Activated T-cell treated with anti-CD3 and anti-CD28 coated beads for 24 hours (primary cell): ENCODE measurements around the gene HTRA1.

ENCODE experiments used
- DNase-seq: peaks from one replicate; pipeline ENCODE4 v3.0.0-alpha.2; 2020; ENCODE audit warnings: low read depth

Gene HTRA1

GRCh38 chr10:122495406-122496340, 34.3 kb downstream of the HTRA1 start:
- DNase-seq, result no peak

GRCh38 chr10:122497241-122497640, 35.9 kb downstream of the HTRA1 start:
- DNase-seq, result no peak

- DNase-seq, result no peak
These were observed 37.2 kb downstream of the HTRA1 start for GRCh38 chr10:122498521-122498920.

GRCh38 chr10:122499012-122499411, 37.7 kb downstream of the HTRA1 start:
- DNase-seq, result no peak

- no peak for DNase-seq
These were observed 38.2 kb downstream of the HTRA1 start for GRCh38 chr10:122499491-122499941.

- no peak for DNase-seq
These were observed 38.8 kb downstream of the HTRA1 start for GRCh38 chr10:122500194-122500593.

GRCh38 chr10:122500726-122501125, 39.4 kb downstream of the HTRA1 start:
- no peak for DNase-seq

GRCh38 chr10:122503012-122503411, 41.7 kb downstream of the HTRA1 start:
- no peak for DNase-seq

GRCh38 chr10:122503886-122504609, 42.7 kb downstream of the HTRA1 start:
- no peak for DNase-seq

- no peak for DNase-seq
These were observed 43.2 kb downstream of the HTRA1 start for GRCh38 chr10:122504610-122504950.

GRCh38 chr10:122505011-122505410, 43.7 kb downstream of the HTRA1 start:
- DNase-seq, result no peak

GRCh38 chr10:122505885-122506645, 44.7 kb downstream of the HTRA1 start:
- no peak for DNase-seq

GRCh38 chr10:122507616-122508015, 46.3 kb downstream of the HTRA1 start:
- no peak for DNase-seq

- no peak for DNase-seq
These were observed 46.7 kb downstream of the HTRA1 start for GRCh38 chr10:122508021-122508420.

GRCh38 chr10:122509323-122509722, 48.0 kb downstream of the HTRA1 start:
- DNase-seq, result no peak

- DNase-seq, result no peak
These were observed 49.0 kb downstream of the HTRA1 start for GRCh38 chr10:122510326-122510725.

- no peak for DNase-seq
These were observed 49.4 kb downstream of the HTRA1 start for GRCh38 chr10:122510736-122511135.

GRCh38 chr10:122513053-122513452, 51.7 kb downstream of the HTRA1 start:
- no peak for DNase-seq

- DNase-seq, result no peak
These were observed 52.9 kb downstream of the HTRA1 start for GRCh38 chr10:122514045-122514840.

- DNase-seq, result no peak
These were observed 53.7 kb downstream of the HTRA1 start for GRCh38 chr10:122515022-122515424.

- peak; percentile 39 for DNase-seq
These were observed 54.4 kb downstream of the HTRA1 start for GRCh38 chr10:122515588-122516231.
